ENCODE results near the gene FNBP1L.
"Not testable (repeated sequence)": the region's sequence is repeated elsewhere in the genome, so short reads cannot be mapped to it uniquely, and the experiment has no call there.

The FNBP1L gene

DNA sequence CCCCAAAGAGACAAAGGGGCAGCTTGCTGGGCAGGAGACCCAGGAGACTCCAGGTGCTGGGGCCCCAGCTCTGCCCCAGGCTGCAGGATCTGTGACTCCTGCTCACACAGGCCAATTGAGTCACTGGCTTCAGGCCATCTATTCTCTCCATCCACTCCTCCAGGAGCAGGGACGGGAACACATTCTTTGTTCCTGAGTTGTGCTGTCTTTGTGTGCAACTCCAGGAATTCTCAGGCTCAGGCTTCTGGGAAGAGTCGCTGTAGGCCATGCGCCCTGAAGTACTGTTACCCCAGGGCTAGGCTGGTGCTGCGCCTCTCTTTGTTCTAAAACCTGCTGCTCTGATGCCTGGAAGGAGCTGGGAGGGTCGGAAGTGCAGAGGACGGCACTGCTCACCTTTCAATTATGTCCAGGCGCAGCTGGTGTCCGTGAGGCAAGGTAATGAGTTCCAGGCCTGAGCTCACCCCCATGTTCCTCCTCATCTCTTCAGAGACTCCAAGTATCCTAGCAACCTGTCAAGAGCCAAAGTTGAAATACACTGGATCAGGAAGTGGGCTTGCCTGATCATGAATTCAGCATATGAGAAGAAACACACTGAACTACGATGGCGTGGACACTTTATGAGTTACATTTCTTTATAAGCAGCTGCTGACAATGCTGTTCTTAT, 127.8 kb downstream of the FNBP1L start:
- no peak for DNase-seq

DNA sequence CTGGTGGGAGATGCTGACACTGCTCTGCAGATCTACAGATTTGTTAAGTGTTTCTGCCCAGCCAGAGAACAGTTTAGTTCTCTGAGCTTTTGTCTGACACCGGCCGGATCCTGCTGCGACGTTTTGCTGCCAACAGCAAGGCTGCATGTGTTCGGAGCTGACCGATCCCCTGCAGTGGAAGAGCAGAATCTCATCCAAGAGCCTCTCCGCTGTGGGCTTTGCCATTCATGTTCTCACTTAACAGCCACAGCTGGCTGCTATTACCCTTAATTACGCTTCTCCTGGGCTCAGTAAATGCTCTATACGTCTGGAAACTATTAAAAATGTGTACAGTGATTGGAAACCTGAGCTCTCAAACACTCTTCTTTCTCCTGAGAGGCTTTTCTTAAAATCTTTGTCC, 128.4 kb downstream of the FNBP1L start:
- peak; percentile 83 for DNase-seq

DNA sequence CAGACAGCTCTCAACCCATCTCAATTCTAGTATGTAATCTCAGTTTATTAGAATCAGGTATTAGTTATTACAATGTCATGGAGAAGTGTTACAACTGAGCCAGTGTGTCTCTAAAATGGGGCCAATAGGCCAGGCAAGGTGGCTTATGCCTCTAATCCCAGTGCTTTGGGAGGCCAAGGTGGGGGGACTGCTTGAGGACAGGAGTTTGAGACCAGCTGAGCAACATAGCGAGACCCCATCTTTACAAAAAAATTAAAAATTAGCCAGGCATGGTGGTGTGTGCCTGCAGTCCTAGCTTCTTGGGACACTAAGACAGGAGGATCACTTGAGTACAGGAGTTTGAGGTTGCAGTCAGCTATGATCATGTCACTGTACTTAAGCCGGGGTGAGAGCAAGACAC, 128.8 kb downstream of the FNBP1L start:
- DNase-seq = no peak

DNA sequence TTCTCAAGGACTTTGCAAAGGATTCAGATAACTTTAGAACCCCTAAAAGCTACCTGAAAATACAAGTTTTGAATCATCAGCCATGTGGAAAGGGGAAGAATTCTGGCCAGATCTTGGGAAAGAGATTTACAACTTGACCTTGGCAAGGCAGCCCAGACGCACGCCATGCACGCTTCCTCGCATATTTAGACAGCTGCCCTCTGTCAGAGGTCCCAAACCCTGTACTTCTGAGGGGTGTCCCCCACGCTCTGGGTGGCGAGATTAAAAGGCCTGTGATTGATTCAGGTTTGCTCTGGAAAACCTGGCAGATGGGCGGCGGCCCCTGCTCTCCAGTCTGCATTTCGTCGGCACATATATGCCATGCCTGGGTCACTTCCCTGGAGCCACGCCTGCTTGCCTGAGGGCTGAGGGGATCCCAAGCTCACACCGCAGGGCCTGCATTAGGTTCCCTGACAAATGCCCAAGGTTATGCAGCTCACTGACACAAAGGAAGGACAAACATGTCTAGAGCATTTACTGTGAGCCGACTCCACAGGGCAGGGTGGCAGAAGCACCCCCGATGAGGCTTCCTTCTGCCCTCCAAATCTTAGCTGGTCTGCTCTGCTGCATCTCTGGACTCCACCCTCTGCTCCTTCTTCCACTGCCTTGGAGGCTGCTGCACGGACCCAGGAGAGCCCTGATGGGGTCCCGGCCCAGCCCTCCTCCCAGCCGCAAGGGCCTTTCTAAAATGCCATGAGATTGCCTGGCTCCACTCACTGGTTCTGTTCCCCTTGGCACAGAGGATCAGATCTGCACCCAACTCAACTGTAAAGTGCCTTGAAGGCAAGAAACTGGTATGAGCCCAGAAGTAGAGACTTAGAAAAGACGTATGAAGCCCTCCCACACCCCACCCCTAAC, 129.9 kb downstream of the FNBP1L start:
- DNase-seq = no peak

DNA sequence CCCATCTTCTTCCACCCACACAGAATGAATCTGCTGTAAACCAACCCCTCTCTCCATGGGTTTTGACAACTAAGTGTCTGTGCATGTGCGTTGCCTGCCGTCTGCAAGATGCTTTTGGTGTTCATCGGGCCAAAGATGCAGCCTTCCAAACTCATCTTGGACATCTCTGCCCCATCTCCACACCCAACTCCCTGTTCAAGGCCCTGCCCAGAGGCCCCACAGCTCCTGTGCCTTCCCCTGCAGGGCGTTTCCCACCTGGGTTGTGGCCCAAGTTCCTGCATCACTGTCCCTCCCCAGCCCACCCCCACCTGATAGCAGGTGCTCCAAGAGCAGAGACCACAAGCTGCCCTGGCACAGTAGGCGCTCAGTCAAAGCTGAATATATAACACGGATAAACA, 130.5 kb downstream of the FNBP1L start:
- no peak for DNase-seq

DNA sequence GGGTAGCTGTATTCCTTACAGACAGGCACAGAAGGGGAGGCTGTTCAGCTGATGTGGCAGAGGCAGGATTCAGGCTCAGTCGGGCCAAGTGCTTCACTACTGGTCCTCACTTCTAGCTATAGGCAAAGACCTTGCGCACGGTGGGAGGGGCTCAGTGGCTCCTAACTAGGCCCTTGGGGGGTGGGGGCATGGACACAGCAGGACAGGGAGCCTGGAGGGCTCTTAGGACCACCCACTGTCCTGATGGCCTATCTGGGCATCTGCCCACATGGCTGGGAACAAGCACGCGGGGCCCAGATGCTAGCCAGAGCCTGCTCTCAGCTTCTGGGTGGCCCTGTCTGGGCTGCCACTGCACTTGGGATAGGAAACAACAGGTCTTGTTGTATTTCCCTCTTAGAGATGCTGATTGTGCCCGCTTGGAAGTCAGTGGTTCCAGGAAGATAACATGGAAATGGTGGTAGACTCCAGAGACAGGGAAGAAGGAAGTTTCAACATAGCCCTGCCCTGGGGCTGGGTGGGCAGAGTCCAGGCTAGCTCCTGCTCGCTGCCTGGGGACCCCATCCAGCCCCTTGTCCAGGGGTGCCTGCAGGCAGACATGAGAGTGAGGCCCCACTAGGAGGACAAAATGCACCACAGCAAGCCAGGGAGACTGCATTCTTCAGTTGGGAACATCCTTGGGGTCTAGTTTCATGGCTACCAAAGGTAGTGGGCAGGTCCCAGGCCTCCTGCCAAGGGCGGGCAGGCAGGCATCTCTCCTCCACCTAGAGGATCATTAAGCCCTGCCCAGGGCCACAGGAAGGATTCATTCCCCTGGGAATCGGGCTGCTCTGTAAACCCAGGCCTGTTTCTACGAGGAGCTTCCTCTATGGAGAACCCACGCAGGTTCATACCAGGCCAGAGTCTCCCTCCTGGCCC, 131.2 kb downstream of the FNBP1L start:
- no peak for DNase-seq

DNA sequence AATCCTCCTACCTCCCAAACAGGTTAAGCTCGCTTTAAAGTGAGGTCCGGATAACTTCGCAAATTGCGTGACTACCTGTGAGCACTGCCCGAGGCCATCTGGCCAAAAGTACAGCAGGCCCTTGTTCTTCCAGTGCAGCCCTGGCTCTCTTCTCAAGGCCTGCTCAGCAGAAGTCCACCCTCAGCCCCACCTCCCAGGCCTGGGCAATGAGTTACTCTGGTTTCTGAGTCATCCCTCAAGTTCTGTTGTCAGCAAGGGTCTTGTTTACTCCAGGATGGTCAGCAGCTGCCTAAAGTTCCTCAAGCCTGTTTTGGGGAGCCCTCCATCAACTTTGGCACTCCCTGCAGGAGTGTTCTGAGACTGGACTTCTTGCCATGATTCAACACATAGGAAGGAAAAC, 132.0 kb downstream of the FNBP1L start:
- no peak for DNase-seq

DNA sequence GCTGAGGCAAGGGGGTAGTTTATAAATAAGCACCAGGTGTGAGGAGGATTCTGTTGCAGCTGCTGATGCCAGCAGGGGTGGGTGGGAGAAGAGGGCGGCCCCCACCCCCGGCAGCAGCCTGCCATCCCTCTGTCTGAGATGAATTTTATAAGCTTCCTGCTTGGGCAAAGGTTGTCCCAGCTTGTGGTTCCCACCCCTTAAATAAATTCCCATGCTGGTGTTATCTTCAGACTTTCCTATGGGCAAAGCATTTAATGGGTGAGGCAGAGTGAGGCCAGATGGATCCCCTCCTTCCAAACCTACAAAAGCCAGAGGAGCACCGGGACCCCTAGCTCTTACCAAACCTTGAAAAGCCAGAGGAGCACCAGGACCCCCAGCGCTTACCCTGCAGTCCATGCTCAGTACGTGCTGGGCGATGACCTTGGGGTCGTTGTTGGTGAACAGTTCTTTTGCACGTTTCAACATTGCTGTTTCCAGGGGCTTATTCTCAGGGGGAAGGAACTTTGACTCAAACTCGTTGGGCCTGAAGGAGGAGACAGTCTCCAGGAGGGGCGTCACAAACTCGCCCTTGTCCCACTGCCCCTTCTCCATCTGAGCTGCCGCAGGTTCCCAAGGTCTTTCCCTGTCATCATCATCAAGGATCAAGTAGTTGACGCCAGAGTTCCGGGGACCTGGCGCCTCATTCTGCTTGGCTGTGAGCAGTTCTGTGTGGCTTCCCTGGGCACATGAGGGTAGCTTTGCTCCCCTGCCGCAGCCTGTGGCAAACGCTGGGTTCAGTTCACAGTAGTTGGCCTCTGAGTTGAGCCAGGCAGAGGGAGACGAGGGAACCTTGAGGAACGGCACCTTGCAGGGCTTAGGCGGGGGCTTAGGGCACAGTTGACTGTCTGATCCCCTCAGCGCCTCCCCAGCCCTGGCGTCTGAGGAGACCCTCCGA, 134.3 kb downstream of the FNBP1L start:
- DNase-seq = no peak

DNA sequence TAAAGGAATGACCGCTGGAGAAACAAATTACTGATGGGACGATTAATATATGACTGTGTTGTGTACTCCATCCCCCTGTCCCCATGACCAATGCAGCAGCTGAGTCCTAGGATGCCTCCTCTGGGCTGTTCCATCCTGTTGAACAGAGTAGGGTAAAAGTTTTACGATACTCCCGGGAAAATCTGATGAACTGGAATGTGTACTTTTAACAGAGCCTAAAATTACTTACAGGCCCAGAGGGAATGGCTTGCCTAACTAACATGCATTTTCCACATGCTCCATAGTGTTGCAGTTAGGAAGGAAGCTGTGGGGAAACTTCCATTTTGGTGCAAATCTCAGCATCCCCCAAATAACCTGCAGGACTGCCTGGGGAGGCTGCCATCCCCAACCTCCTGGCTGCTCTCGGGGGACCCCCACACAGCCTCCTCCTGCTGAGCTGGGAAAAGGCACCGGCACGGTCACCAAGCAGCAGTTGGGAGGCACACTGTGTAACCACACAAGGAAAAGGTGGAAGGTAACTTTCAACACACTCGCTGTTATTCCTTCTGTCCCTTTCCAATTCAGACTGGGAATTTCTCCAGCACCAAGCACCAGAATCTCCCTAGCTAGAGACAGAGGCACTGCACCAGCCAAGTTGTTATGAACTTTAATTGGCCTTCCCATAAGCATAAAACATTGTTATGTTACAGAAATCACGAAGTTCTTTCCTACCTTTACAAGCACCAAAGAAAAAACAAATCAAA, 136.5 kb downstream of the FNBP1L start:
- no peak for DNase-seq

DNA sequence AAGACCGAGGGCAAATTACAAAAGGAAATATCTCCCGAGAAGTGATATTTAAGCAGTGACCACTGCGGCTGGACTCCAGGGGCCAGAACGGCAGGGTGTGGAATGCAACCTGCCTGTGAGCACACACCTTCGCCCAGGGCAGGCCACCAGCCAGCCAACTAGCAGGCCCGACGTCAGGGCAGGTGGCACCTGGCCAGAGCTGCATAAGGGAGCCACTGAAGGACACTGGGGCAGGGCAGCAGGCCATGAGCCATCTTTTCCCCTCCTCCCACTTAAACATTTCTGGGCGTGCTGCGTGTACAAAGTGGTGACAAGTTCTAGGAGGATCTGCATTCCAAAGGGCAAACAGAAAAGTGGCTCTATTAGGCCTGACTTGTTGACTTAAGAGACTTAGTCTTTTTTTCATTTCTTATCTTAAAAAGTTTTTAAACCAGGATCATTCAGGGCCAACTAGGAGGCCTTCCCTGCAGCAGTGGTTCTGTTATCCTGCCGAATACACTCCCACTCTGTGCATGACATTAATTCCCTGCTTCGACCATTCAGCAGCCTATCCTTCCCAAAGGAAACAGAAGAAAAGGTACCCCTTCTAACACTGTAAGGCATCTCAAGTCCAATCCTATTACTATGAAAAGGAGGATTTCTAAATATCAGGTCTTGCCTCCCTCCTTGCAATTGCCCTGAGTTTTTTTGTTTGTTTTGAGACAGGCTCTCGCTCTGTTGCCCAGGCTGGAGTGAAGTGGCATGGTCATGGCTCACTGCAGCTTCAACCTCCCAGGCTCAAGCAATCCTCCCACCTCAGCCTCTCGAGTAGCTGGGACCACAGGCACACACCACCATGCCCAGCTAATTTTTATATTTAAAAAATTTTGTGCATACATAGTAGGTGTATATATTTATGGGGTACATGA, 137.4 kb downstream of the FNBP1L start:
- no peak for DNase-seq

DNA sequence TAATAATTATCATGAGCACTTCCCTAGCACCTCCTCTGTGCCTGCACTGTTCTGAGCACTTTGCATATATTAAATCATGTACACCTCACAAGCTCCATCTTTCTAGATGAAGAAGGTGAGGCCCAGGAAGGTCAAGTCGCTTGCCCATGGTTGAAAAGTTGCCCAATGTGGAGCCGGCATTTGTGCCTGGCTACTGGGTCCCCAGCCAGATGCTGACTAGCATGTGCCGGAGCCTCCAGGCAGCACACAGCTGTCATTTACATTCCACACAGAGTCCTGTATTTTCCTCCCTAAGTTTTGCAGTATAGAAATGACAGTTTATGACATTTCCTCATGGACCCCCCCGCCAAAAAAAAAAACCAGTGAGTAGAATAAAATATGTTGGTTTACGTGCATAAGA, 139.4 kb downstream of the FNBP1L start:
- DNase-seq = no peak

DNA sequence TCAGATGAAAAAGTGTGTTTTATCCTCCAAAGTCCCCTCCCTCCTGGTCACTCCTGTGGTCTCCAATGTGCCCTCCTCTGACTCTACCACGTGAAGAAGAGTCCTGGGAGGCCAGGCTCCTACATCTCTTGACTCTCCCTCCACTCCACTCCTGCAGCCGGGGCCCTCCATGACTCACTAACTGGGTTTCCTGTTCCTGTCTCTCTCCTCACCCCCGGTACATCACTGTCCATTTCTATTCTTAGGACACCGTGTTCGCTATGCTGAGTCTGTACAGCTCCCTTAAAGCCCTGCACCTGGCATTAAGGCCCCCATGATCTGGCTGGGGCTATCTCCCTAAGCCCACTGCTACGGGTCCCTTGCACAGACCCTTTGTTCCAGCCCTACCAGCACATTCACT, 140.3 kb downstream of the FNBP1L start:
- DNase-seq = no peak

DNA sequence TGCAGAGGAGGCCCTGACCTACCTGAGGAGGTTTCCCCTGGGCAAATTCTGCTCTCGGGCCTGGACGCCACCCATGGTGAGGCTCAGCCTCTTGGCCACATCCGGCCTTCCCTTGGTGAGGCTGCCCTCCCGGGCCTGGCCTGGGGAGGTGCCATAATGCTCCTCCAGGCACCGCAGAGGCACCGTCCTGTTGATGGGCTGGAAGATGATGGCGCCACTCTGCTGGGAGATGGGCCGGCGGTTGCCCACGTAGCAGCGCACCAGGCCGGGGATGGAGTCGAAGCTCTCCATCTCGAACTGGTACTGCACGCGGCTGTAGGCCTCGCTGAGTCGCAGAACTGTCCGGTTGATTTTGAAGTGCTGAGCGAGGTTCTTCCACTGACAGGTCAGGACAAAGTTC, 141.0 kb downstream of the FNBP1L start:
- no peak for DNase-seq

DNA sequence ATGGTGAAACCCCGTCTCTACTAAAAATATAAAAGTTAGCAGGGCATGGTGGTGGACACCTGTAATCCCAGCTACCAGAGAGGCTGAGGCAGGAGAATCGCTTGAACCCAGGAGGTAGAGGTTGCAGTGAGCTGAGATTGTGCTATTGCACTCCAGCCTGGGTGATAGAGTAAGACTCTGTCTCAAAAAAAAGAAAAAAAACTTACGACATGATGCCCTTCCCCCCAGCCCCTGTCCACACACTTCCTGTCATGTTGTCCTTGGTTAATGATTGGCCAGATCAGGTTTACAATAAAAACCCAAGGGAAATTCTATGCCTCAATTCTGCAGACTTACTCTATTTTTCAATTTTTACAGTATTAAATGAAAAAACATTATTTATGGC, 143.4 kb downstream of the FNBP1L start:
- DNase-seq = not testable (repeated sequence)

DNA sequence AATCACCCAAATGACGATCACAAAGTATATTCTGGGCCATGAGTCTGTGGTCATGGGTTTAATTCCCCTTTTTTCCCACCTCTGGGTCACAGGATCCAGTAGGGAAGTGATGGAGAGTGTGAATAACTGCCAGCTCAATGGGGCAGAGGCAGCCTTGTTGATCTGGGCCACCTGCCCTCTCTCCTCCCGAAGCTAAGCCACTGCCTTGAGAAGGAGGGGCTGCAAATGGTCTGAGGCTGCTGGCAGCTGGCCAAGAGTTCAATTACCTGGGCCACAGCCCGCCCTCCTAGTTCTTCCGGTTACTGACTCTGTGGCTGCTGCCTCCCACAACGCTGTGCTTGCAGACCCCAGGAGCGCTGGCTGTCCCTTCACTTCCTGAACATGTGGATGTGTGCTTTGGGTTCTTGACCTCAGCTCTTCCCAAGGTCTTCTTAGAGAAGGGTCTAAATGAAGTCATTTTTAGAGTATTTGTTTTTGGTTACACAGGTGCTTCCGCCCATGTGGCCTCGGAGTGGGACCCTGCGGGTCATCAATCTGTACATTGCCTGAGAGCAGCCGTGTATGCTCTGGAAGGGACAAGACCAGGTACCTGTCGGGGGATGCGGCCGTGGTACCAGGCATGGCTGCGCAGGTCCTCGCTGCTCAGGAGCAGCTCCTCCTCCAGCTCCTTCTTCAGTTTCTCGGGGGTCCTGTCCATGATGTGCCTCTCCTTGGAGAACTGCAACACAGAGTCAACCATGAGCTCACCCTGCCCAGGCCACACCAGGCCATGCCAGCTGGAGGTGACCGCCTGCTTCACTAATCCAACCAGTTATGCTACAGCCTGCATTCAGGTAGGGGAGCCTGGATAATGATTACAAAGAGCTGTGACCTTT, 144.0 kb downstream of the FNBP1L start:
- DNase-seq = peak; percentile 89

DNA sequence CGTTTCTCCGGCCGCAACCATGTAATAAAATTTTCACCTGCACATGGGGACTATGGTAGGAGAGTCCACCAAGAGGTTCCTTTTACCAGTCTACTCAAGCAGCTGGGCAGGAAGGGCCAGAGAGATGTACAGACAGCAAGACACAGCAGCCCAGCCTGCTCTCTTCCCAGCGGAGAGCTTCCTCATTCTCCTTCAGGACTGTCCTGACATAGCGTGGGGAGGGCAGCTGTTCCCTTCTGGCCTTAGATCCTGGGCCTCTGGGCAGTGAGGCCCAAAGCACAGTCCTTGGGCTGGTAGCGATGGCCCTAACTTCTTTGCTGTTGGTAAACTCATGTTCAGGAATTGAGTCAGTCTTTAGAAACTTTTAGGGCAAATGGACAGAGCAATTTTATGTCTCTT, 144.6 kb downstream of the FNBP1L start:
- DNase-seq = no peak

DNA sequence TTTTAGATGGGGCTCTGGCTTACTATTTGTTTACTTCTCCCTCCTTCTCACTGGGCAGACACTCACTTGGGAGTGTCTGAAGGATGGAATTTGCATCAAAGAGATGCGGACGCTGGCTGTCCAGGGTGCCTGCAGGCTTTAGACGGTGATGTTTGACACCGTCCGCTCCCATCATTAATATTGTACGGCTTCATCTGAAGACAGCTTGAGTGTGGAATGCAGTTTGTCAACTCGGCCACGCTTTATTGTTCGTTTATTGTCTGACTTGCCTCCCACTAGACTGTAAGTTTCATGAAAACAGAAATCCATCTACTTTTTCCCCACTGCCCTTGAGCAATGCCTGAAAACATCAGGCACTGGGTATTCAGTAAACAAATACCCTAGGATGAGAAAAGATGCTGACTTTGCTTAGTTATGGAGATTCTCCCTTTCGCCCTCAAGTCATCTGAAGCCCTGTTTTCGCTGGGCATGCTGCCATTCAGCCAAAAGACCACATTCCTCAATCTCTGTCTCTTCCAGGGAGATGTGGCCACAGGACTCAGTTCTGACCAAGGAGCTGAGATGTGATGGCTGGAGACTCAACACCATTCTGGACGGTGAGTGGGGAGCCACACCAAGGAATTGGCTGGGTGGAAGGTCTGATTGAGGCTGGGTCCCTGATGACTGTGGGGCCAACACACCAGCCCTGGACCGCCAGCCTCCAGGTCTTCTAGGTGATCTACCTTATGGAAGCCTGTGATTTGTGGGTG, 146.1 kb downstream of the FNBP1L start:
- DNase-seq = no peak

DNA sequence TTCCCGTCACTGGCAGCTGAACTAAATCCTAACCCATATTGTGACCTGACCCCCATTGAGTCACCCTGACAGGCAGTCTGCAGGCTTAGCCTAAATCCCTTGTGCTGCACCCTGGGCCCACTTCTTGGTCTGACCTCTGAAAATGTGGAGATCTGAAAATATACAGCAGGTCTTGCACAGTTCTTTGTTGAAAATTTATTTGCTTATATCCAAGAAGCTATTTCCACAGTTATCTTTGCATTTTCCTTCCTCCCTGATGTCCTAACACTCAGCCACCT, 146.6 kb downstream of the FNBP1L start:
- no peak for DNase-seq

DNA sequence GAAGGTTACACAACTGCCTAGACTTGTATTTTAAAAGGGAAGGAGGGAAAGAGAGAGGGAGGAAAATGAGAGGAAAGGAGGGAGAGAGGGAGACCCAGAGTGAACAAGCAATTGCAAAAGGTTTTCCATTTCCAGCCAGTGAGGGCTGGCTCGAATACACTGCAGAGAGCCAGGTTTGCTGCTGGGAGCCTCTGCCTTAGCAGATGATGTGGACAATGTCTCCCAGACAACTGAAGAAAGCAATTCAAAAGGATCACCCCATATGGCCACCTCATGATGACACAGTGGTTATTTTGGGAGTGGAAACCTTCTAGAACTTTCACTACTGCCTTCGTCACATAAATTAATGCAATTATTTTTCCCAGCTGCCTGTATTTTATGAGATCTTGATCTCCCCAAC, 147.3 kb downstream of the FNBP1L start:
- no peak for DNase-seq

All from eye (tissue), 1 donor.